GM12874 (cell line): ENCODE data around the gene ETFRF1.

Experiments
- TF ChIP-seq, protein P1 (sequence below): IDR thresholded peaks from 2 replicates; pipeline ENCODE4 v1.5.1; 2011; ENCODE audit warnings: low read depth, mild to moderate bottlenecking, control low read depth, low read length, moderate library complexity; ENCODE audit not compliant: insufficient read depth

The ETFRF1 gene

DNA sequence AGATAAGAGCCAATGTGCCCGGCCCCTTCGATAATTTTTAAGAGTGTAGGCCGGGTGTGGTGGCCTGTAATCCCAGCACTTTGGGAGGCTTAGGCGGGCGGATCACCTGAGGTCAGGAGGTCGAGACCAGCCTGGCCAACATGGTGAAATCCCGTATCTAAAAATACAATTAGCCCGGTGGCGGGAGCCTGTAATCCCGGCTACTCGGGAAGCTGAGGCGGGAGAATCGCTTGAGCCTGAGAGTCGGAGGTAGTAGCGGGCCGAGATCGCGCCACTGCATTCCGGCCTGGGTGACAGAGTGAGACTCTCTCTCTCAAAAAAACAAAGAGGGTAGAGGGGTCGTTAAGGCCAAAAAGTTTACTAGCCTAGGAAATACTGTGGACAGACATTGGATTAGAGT, 53.1 kb downstream of the ETFRF1 start:
- TF ChIP-seq, protein P1, sequence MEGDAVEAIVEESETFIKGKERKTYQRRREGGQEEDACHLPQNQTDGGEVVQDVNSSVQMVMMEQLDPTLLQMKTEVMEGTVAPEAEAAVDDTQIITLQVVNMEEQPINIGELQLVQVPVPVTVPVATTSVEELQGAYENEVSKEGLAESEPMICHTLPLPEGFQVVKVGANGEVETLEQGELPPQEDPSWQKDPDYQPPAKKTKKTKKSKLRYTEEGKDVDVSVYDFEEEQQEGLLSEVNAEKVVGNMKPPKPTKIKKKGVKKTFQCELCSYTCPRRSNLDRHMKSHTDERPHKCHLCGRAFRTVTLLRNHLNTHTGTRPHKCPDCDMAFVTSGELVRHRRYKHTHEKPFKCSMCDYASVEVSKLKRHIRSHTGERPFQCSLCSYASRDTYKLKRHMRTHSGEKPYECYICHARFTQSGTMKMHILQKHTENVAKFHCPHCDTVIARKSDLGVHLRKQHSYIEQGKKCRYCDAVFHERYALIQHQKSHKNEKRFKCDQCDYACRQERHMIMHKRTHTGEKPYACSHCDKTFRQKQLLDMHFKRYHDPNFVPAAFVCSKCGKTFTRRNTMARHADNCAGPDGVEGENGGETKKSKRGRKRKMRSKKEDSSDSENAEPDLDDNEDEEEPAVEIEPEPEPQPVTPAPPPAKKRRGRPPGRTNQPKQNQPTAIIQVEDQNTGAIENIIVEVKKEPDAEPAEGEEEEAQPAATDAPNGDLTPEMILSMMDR = no peak

DNA sequence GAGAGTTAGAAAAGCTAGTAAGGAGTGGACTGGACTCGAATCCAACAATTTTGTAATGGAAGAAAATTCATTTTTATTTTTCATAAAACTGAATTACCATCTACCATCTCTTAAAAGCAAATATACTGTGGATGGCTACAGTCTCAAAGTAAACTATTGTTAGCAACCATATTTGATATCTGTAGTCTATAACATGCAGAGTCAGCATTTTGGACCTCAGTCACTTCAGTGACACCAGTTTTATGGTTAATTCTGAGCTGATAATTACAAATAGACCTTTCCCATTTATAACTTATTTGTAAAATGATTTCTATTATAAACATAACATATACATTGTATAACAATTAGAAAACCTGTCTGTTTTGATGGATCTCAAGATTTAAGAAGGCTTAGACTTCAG, 53.7 kb downstream of the ETFRF1 start:
- TF ChIP-seq, protein P1 = no peak

DNA sequence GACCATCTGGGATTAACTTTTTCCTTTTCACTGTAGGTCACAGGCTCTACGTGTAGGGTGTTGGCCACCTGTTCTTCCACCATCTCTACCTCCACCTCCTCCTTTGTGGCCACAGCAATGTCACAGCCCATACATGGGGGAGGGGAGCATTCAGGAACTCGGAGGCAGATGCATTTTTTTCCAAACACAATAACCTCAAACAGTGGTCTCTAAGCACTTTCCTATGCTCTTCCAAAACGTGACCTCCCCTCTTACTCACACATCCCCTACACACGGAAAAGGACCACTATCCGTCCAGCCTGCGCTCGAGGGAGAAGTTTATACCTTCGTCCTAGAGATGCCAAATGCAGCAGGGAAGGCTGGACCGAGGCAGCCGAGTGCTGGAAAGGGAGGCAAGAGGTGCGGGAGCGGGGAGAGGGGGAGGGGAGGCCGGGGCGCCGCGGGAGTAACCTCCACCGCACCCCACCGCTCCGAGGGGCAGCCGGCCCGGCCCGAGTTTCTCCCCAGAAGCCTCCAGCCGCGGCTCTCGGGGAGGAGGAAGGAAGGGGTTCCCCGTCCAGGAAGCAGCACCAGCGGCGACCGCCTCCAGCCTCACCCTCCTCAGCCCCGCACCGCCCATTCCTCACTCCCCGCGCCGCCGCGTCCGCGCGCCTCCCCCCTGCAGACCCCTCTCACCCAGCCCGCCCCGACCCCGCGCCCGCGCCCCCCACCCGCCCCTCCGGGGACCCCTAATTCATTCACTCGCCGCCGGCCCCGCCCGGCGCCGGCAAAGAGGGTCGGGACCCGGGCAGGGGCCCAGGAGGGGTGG, 55.1 kb downstream of the ETFRF1 start:
- TF ChIP-seq, protein P1 = no peak

DNA sequence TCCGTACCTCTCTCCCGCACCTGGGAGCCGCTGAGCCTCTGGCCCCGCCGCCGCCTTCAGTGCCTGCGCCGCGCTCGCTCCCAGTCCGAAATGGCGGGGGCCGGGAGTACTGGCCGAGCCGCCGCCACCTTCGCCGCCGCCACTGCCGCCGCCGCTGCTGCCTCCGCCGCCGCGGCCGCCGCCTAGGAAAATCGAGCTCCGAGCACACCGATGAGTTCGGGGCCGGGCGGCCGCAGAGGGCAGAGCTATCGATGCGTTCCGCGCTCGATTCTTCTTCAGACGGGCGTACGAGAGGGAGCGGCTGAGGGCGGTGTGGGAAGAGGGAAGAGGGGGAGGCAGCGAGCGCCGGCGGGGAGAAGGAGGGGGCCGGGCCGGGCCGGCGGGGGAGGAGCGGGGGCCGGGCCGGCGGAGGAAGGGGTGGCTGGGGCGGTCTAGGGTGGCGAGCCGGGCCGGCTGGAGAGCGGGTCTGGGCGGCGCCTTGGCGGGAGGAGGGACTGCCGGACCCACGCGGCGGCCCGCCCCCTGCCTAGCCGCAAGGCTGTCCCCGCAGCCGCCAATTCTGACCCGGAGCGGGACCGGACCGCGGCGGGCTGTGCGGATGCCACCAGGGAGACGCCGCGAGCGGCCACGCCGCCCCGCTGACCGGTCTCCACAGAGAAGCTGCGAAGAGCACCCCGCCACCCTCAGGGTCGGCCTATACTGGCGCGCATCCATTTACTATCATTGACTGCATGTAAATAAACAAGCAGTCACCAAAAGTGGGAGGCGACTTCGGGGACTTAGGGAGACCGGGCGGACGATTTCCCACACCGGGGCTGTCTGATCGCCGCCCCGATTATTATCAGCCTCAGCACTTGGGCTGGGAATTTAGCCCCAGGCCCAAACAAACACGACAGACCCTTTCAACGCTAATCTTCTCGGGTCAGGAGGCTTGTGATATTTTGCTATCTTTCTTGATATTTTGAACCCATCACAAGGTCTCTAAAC, 56.0 kb downstream of the ETFRF1 start, which contains the start of gene KRAS:
TSS of gene KRAS (minus strand) at position 186 of the 987 bp plus-strand sequence.
- TF ChIP-seq, protein P1 = no peak

DNA sequence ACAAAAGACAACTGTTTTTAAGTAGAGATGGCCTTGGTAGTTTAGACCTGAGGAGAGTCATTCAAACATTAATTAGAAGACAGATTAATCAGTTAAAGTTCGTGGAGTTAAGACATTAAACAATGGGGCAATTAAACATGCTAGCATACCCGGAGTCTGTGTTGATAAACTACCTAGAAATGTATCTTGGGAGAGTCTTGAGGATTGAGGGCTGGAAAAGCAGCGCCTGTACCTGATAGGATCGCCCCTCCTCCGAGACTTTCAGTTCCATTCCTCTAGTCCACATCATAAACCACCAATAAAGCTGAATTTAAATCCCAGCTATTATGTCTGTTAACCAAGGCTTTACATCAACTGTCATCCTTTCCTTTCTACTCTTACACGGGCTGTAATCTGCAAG, 56.7 kb downstream of the ETFRF1 start:
- TF ChIP-seq, protein P1 = no peak

DNA sequence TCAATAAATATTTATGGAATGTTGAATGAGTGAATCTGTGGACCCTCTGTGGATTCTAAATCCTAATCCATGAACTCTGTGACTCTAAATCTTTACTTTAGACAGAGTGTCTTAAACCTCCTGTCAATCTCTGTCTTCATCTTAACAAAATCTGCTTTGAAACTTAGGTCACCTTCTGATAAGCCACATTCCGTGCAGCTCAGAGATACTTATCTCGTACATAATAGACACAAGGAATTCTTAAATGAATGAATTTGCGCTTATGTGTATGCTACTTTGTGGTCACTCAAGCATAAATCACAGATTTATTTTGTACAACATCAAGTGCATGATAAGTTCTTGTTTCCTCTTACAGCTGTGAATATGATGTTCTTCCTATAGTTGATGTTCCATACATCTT, 57.9 kb downstream of the ETFRF1 start:
- TF ChIP-seq, protein P1 = no peak

DNA sequence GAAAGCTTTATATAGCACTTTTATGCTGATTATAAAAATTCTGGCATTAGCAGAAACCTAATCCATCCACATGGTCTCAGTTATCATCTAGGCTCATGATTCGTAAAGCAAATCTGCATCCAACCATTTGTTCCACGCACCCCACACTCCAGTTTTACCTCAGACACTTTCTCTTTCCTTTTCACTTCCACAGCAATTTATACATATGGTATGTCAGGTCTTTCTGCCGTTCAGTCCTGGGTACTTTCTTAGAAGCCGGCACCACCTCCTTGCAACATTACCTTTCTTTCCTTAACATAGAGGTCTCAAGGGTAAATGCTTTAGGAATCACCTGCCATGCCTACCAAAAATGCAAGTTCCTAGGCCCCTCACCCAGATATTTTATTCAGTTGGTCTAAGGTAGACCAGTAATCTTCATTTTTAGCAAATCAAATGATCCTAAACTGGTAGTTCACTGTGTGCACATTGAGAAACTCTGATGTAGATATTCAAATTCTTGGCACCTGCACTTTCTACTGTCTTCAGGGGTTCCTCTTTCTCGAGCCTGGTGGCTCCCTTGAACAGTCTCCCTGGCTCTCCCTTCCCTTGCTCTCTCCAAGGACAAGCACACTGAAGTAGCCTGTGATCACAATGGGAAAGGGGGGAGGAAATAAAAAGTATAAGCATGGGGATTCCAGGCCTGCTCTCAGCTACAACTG, 58.5 kb downstream of the ETFRF1 start:
- TF ChIP-seq, protein P1 = no peak
